Measurements from ENCODE around the gene DGCR8.

DGCR8 gene

DNA sequence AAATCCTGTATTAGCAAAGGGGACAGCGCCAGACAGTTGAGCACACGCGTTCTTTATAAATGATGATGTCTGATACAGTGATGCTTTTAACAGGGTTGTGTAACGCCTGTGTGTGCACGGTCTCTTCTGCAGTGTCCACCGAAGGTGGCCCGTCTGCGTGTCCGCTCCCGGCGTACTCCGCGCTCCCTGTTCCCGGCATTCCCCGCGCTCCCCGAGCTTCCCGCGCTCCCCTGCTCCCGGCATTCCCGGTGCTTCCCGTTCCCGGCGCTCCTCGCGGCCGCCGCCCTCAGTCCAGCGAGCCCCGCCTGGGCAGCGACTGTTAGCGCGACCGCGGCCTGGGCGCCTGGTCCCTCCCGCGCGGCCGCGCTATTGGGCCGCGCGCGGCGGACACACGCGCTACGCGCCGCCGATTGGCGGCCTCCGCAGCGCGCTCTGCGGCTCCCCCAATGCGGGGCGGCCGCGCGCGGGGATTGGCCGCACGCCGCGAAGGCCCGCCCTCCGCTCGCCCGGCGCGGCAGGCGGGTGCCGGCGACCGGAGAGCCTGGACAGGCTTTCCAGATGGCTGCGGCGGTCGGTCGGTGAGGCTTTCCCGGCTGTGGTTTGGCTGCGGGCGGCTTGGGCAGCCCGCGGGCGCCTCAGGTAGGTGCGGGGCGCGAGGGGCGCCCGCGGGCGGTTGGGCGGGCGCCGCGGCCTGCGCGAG, at the start of gene DGCR8:
DGCR8 (plus strand) TSS at position 497 of the 700 bp plus-strand sequence. CDS start 5,723 bp downstream, outside the sequence.
- DNase-seq, result peak; percentile 94

DNA sequence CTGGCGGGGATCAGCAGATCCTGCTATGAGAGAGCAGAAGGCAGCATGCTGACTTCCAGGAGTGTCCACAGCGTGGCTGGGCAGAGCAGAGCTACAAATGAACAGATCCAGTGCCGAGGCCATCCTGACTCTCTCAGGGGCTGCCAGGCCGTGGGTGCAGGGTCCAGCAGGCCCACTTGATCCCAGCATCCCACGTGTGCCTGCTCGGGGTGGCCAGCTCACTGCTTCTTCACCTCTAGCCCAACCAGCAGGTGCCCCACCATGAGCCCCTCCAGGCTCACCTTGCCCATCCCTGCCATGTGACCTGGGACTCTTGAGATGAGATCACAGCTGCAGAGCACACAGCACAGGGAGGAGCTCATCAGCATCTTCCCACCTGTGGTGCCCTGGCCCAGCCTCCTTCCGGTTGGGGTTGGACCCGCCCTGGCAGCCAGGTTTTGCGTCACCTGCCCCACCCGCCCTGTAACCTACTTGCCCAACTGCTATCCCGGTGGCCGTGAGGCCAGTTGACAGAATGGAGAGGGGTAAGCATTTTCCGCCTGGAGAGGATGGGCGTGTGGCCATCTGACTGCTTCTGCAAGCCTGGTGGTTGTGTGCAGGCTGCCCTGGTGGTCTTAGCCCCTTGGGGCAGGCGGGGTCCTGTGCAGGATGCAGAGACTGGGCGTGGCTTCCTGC, 48.2 kb upstream of the DGCR8 start:
- no peak for DNase-seq

DNA sequence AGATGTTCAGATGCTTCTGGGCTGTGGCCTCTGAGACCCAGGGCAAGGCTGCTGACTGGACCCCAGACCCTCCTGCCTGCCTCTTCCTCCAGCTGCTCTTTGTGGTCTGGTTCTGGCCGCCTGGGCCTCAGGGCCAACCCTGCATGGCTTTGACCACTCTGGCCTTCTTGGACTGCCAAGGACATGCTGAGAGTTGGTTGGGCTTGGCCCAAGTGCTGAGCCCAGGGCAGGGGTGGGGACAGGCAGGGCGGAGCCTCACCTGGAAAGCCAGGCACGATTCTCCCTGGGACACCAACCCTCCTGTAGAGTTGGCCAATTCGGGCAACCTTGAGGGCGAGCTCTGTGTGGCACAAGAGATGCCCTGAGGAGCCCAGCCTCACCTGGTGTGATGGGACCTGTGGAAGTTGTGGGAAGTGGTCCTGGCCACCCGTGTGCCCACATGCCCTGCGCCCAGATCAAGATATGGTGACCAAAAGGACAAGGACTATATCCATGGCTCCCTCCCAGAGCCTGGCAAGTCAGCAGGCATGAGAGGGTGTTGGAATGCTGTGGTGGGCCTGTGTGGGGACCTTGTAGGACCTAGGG, 47.5 kb upstream of the DGCR8 start:
- no peak for DNase-seq

DNA sequence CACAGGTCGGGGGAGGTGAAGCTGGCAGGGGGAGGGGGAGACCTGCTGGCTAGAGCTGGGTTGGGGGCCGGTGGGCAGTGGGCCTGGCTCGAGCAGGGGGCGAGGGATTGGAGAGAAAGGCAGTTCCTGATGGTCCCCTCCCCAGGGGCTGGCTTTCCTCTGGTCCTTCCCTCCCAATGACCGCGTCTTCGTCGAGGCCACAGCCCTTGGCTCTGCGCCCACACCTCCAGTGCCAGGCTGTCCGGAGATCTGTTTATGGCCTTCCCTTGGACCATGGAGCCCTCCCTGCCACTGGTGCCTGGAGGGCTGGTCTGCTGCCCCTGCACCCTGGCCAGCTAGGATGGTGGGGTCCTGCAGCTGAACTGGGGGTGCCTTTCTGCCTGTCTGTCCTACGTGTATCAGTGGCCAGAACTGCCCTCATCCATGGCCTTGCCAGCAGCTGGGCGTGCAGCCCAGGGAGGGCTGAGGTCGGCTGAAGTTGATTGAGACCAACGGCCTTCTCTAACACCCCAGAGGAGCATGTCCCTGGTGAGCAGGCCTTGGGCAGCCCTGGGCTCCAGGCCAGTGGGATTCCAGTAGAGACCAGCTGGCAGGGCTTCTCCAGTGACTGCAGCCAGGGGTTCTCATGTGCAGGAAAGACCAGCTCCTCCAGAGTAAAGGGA, 46.9 kb upstream of the DGCR8 start:
- no peak for DNase-seq

DNA sequence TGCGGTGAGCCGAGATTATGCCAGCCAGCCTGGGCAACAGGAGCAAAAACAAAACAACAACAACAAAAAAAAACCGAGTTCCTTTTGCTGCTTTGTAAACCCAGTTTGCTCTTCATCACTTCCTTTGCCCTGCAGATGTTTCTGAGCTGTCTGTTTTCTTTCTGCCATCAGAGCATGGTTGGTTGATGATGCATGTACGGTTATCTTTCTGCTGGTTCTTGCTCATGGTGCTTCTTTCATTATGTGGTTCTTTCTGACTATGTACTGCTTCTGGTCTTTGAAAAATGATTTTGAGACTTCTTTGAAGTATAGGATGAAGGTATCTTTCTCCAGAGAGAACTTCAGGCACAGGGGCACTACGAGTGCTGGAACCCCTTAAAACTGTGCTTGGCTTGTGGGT, 45.9 kb upstream of the DGCR8 start:
- DNase-seq, result no peak

DNA sequence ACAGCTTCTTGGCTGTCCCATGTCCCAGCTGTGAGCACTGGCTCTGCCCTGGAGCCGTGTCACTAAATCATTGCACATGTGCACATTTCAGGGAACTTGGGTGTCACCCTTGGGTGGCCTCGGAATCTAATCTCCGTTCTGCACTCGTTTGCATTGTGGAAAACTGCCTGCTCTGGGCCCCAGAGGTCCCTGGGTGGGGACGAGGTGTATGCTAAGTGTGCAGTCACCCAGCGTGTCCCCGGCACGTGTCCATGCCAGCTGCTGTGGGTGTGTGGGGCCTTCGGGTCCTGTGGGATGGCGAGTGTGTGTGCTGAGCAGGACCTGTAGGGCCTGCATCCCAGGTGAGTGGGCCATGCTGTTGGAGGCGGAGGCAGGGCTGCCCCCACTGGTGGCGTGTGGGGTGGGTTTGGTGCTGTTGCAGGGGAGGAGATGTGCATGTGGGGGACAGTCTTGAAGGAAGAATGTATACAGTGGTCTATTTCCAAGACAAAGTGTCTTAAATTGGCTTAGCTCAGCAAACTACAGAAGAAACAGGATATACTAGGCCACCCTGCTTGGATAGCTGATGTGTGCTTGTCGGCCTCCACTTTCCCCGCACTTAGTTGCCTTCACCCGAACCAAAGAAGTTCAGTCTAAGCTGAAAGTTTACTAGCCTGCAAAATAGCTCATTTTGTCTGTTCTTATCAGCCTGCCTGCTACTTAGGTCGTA, 44.5 kb upstream of the DGCR8 start:
- DNase-seq, result no peak

DNA sequence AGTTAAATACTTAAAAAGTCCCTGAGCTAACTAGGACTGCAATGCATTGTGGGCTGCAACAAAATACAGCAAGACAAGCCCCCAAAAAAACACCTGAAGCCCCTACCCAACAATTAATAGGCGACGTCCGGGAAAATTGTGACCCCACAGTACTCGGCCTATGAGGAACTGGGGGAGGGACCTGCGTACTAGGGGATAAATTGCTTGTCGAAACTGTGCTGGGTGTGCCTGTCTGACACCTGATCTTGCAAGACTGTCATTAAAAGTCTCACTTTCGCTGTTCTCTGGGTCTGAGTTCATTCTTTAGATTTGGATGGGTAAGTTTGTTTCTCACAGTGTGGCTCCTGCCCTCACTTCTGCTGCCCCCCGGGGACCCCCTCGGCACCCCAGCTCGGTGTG, 44.0 kb upstream of the DGCR8 start:
- DNase-seq, result no peak

DNA sequence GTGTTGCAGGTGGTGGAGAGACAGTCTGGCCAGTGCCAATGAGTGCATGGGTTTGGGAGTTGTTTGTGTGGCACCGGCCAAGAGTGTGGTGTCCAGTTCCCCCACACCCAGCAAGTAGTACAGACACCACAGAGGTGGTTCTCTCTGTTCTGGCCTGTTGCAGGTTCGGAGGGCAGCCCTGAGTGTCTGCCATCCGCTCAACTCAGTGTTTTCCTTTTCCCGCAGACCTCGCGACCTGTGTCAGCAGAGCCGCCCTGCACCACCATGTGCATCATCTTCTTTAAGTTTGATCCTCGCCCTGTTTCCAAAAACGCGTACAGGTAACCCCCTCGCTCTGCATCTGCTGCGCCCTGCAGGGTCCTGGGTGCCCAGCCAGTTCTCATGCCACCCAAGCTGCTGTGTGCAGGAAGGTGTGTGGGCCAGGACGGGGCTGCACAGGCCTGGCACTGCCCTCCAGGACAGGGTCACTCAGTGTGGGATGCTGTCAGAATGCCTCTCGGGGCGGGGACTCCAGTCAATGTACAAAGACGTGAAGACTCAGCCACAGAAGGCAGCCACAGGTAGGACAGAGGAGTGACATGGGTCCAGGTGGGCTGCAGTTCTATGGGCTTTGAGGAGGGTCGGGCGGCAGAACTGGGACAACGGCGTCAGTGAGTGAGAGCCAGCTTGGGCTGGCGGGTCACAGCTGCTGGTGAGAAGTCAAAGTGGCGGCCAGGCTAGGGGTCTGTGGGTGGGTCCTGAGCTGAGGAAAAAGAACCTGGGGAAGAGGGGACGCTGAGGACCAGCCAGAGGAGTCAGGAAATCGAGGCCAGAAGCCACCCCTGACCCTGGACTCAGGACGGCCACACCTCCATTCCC, 43.3 kb upstream of the DGCR8 start:
- DNase-seq, result no peak

DNA sequence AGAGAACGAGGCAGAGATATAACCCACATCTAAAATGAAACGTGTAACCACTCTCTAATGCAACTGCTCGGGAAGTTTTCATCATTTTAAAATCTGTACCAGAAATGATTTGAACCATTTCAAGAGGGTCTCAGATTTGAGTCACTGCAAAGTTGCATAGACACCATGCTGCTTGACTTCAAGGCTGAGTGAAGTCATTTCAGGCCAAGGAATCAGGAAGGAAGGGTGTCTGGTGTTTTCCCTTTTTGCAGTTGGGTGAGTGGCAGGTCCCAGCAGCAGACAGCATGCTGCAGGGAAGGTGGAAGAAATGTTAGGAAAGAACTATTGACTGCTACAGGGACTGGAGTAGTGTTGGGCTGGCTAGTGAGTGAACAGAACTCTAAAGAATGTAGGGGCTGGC, 42.6 kb upstream of the DGCR8 start:
- DNase-seq, result no peak

DNA sequence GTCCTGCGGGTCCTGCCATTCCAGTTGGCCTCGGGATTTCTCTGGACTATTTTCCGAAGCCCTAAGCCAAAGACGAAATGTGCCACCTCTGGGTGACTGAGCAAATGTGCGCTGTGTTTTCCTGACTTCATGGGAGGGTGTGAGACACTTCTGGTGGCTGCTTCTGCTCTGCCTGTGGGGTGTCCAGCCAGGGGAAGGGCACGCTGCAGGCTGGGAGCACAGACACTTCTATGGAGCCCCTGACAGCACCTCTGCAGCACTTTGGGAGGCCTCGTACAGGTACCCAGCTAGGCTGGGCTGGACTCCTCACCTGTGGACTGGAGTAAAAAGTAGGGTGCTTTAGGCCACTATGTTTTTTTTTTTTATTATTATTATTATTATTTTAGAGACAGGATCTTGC, 41.5 kb upstream of the DGCR8 start:
- no peak for DNase-seq

DNA sequence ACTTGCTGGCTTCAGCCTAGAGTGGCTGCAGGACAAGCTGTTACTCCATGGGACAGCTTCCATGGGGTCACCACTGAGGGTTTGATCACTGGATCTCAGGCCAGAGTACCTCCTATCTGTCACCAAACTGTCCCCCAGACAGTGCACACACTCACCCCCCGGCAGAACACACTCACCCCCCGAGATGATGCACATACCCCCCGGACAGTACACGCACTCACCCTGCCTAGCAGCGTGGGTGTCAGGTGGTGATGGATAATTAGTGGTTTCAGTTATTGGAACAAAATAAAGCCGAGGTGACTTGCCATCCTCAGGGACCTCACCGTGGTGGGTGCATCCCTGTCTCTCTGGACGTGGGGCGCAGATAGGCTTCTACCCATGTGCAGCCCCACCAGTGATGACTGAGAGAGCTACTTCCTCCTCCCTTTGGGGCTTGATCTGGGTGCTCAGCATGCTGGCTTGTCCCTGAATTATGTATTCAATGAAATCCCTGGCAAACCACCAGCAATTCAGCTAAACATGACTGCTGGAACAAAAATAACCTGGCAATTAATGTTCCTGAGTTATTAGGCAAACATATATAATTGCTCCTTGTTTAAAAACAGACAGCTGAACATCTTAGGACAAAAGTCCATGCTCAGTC, 40.2 kb upstream of the DGCR8 start:
- no peak for DNase-seq

DNA sequence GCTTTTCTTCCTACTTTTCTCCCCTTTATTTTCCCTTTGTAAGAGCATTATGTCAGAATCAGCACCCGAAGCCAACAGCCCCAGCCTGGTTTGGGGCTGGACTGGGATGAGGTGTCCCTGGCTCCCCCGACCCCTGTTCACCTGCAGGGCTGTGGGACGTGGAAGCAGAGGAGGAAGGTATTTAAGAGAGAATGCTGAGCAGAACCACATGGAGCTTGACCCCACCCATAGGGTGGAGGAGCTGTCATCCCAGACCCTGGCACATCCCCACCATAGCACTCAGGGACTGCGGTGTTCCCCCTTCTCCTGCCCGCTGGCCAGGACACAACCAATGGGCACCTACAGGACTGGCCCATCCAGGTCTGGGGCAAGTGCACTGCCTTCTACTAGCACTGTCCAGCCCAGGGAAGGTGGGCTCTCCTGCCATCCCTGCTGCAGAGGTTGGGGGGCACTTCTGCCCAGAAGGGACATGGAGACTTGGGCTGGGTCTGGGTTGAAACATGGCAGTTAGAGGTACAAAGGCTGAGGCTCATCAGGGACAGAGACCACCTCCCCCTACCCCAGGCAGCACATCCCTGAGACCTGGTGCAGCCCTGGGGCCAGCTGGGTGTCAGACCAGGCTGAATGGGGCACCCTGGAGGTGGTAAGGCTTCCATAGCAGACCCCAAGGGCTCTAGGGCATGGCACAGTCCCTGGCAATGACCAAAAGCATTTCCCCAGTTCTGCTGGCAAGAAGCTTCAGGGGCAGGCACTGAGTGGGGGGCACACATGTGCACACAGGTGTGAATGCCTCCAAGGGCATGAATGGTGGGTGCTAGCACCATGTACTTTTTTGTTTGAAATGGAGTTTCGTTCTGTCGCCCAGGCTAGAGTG, 39.5 kb upstream of the DGCR8 start:
- DNase-seq, result no peak

DNA sequence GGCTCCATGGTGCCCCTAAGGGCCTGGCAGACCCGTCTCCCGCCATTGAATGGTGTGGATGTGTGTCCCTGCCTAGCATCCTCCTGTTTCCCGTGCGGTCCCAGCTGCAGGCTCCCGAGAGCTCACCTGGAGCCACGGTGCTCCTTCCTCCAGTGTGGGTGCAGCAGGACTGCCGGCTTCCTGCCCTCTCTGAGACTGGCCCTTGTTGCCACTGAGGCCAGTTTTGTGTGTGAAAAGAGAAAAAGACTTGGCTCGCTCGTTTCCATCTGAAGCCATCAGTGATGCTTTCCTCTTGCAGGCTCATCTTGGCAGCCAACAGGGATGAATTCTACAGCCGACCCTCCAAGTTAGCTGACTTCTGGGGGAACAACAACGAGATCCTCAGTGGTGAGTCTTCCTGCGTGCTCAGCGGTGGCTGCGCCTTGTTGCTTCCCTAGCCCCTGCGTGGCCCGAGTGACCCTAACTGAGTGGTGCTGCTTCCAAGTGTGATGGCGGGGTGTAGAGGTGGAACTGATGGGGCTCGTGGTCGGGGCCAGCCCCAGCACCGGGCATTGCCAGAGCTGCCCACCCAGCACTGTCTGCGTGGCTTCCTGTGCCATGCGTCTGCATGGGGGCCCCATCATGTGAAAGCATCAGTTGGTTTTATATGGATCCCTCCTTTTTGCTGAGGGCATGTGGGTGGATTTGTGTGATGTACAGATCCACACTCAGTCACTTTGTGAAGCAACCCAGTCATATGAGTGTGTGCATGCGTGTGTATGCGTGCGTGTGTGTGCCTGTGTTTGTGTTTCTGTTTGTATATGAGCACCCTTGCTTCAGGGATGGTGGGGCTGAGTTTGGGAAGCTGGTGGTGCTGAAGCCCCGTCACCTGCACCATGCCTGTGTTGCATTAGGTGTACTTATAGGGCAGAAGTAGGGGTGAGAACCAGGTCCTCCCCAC, 36.7 kb upstream of the DGCR8 start:
- no peak for DNase-seq

DNA sequence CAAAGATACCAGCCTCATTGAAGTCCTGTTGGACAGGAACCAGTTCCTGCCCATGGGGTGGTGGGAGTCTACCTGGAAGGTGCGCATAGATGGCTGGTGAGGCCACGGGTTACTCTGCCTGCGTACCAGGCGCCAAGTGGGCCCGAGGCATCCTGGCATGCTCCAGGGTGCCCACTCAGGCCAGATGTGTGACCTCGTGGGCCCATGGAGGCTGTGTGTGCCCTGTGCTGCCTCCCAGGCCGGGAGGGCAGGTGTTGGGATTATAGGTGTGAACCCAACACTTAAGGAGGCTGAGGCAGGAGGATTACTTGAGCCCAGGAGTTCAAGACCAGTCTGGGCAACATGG, 36.1 kb upstream of the DGCR8 start:
- DNase-seq, result no peak

DNA sequence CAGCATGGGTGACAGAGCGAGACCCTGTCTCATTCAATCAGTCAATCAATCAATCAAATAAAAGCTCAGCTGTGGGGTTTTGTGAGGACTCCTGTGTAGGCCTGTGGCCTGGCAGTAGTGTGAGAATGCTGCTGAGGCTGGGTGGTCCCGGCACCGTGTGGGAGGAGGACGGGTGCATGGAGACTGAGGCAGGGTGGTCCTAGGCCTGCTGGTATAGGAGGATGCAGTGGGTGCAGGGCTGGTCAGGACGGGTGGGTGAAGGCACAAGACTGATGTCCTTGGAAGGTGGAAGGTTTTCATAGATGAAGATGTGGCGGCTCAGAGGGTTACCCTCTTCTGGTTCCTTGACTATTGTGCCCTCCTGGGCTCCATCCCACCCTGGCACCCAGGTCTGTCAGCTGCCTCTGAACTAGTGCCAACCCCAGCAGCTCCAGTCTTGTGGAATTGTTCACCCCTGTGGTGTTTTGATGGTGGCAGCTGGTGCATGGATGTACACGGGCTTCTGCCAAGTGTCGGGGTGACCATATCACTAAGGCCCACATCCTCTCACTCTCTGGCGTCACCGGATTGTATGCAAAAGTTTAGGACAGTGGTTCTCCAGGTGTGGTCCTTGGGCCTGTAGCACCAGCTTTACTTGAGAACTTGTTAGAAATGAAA, 35.4 kb upstream of the DGCR8 start:
- DNase-seq, result no peak

DNA sequence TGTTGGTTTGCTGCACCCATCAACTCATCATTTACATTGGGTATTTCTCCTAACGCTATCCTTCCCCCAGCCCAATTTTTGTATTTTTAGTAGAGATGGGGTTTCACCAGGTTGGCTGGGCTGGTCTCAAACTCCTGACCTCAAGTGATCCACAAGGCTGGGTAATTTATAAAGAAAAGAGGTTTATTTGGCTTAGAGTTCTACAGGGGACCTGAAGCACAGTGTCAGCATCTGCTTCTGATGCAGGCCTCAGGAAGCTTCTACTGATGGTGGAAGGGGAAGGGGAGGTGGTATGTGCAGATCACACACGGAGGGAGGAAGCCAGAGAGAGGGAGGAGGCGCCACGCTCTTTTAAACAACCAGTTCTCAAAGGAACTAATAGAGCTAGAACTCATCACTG, 33.3 kb upstream of the DGCR8 start:
- DNase-seq, result no peak

DNA sequence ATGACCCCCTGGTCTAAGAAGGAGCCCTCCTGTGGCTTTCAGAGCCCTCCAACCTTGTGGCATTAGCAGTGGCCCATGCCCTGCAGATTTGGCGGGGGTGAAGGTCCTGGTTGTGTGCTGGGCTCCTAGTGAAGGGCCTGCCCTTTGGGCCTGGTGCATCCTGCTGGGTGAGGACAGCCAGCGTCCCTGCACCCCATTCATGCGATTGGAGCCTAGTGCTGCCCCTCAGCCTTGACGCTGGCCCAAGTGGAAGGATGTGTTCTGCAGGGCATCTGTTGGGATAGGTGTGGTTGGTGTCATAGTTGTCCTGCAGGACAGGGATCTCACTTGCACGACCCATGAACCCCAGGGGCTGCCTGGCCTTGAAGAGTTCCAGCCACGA, 28.1 kb upstream of the DGCR8 start:
- DNase-seq, result no peak

DNA sequence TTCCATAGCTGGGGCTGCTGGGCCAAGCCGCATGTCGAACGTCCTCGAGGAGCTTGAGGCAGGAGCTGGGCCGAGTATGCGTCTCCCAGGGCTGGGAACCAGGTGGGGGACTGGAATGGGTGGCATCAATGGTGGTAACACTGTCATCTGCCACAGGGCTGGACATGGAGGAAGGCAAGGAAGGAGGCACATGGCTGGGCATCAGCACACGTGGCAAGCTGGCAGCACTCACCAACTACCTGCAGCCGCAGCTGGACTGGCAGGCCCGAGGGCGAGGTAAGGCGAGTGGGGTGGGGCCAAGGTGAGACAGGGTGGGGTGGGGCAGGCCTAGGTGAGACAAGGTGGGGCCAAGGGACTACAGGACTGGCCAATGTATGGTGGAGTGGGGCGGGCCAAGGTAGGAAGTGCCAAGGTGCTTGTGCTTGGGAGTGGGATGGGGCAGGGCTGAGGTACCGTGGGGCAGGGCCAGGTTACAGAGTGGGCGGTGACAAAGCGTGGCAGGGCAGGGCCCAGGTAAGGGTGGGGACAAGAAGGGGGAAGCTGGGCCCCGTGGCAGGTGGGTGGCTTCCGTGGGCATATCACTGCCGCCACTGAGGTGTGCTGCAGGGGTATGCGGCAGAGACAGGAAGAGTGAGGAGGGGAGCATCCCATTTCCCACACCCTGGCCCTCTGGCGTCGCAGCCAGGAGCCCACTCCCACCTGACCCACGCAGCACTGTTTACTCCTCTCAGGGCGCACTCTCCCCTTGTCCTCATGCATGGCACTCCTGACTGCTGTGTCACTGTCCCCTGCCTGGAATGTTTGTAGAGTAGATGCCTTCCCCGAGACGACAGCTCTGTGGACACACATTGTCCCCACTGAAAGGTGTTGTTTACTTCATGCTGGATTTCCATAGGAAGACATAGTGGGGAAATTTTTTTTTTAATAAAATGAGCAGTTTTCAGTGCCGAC, 27.5 kb upstream of the DGCR8 start:
- no peak for DNase-seq

Measured in NCI-H2171 (cell line).